SK-MEL-5 (cell line): ENCODE results near the gene PHTF1. TPM values are rescaled to one million over a fixed set of nuclear protein-coding genes. Genes with fewer than 3 reads are reported as not detected.
"Not testable (repeated sequence)": the region's sequence is repeated elsewhere in the genome, so short reads cannot be mapped to it uniquely, and the experiment has no call there.

Source experiments
- DNase-seq: peaks from one replicate; pipeline ENCODE4 v3.0.0-alpha.2; 2016; ENCODE audit warnings: low read depth, low spot score
- in situ Hi-C: cut with HindIII; loops from 2 replicates; pipeline ENCODE4 v1.10.0; 2016; ENCODE audit warnings: low sequenced_read_pairs, high pct_unique_total_duplicates, low pct_unique_long_range_greater_than_20kb
- total RNA-seq: library from RNA; depleted of rRNA; stranded (reverse); fragments of >200 nt; shearing (Covaris generic); gene quantifications from 2 replicates; pipeline ENCODE4 v1.2.3, GENCODE V29; 2014

PHTF1 gene
- total RNA-seq, 1 experiment from 2014 or later, result 19.3 TPM

GRCh38 chr1:113751114-113751513 is 8.2 kb downstream of the PHTF1 start:
- in situ Hi-C loops, result no loop called here
- no peak for DNase-seq

- in situ Hi-C loops, result no loop called here
- no peak for DNase-seq
These were observed 9.9 kb downstream of the PHTF1 start for GRCh38 chr1:113749402-113749801.

- no peak for DNase-seq
- in situ Hi-C loops, result no loop called here
These were observed 11.9 kb downstream of the PHTF1 start for GRCh38 chr1:113747376-113747775.

GRCh38 chr1:113745425-113745824 is 13.9 kb downstream of the PHTF1 start:
- DNase-seq, result no peak
- in situ Hi-C loops, result no loop called here

- peak; percentile 50 for DNase-seq
- in situ Hi-C loops, result no loop called here
These were observed 15.2 kb downstream of the PHTF1 start for GRCh38 chr1:113744114-113744513.

- in situ Hi-C loops, result no loop called here
These were observed 16.8 kb downstream of the PHTF1 start for GRCh38 chr1:113742515-113742914.

GRCh38 chr1:113734357-113735055 is 24.8 kb downstream of the PHTF1 start:
- in situ Hi-C loops, result no loop called here
- no peak for DNase-seq

More at GRCh38 chr1:113742515-113742914, 16.8 kb downstream of the PHTF1 start:
- DNase-seq, result no peak

GRCh38 chr1:113732802-113733201 is 26.5 kb downstream of the PHTF1 start:
- in situ Hi-C loops, result no loop called here
- no peak for DNase-seq

- in situ Hi-C loops, result no loop called here
- no peak for DNase-seq
These were observed 38.3 kb downstream of the PHTF1 start for GRCh38 chr1:113721010-113721409.

GRCh38 chr1:113718621-113719020 is 40.7 kb downstream of the PHTF1 start:
- DNase-seq, in situ Hi-C loops: not testable (repeated sequence)

- DNase-seq, in situ Hi-C loops: not testable (repeated sequence)
These were observed 41.8 kb downstream of the PHTF1 start for GRCh38 chr1:113717506-113717905.

- no peak for DNase-seq
- in situ Hi-C loops, result no loop called here
These were observed 44.5 kb downstream of the PHTF1 start for GRCh38 chr1:113714606-113715269.

- no peak for DNase-seq
- in situ Hi-C loops, result no loop called here
These were observed 57.9 kb downstream of the PHTF1 start for GRCh38 chr1:113701429-113701828.

- in situ Hi-C loops, result no loop called here
- DNase-seq, result no peak
These were observed 64.4 kb downstream of the PHTF1 start for GRCh38 chr1:113694910-113695309.

- DNase-seq, result no peak
- in situ Hi-C loops, result no loop called here
These were observed 66.4 kb downstream of the PHTF1 start for GRCh38 chr1:113692824-113693431.

- in situ Hi-C loops, result no loop called here
- DNase-seq, result no peak
These were observed 66.9 kb downstream of the PHTF1 start for GRCh38 chr1:113692342-113692741.

- no peak for DNase-seq
- in situ Hi-C loops, result no loop called here
These were observed 68.1 kb downstream of the PHTF1 start for GRCh38 chr1:113691184-113691583.

GRCh38 chr1:113686891-113687618 is 72.2 kb downstream of the PHTF1 start:
- in situ Hi-C loops, result no loop called here
- no peak for DNase-seq
